ENCODE results near the gene SPOP. TPM values are rescaled to one million over a fixed set of nuclear protein-coding genes. Genes with fewer than 3 reads are reported as not detected.

Gene SPOP
- total and polyA plus RNA-seq, 2 experiments from 2014 or later, result 51.2 to 65.7 TPM

- H3K9me2 ChIP-seq (replicated peaks; ENCODE audit: insufficient read depth), result no peaks in the 10 kb centered on the region
- H3K27me3 ChIP-seq, result no peaks in the 10 kb centered on the region
- H3K9me3 ChIP-seq (ENCODE audit: low read depth), result no peaks in the 10 kb centered on the region
- H3K27ac ChIP-seq, result no peak overlapping the region
- H3K4me2 ChIP-seq, result no peak overlapping the region
- DNase-seq (ENCODE audit: low spot score), result no peak
- no peaks in the 10 kb centered on the region for H3K36me3 ChIP-seq (replicated peaks; ENCODE audit: insufficient read depth, low read depth)
- H3K79me2 ChIP-seq, result no peaks in the 10 kb centered on the region
- TF ChIP-seq EZH2phosphoT487 (IDR thresholded peaks at IDR 0.05; ENCODE audit: low read depth, severe bottlenecking, unreplicated experiment) (no peak), CTCF (IDR thresholded peaks at IDR 0.05; ENCODE audit: poor library complexity) (no peak), EZH2 (IDR thresholded peaks at IDR 0.05; ENCODE audit: borderline replicate concordance) (no peak)
- 79% methylated on average over 8 of the region's 8 CpGs for WGBS (ENCODE audit: low lambda C conversion rate, missing lambda C conversion rate)
- no peaks in the 10 kb centered on the region for H4K20me1 ChIP-seq (ENCODE audit: insufficient read depth, poor library complexity, severe bottlenecking)
- no peaks in the 10 kb centered on the region for H3K4me1 ChIP-seq (ENCODE audit: insufficient read depth)
- H2AFZ ChIP-seq, result no peak overlapping the region
- H3K4me3 ChIP-seq, result no peak overlapping the region
Measured at GRCh38 chr17:49588726-49589576, 88.9 kb downstream of the SPOP start.

- Histone ChIP-seq H3K9me2 (replicated peaks; ENCODE audit: insufficient read depth) (no peaks in the 10 kb centered on the region), H3K36me3 (replicated peaks; ENCODE audit: insufficient read depth, low read depth) (no peaks in the 10 kb centered on the region), H3K27me3 (no peaks in the 10 kb centered on the region), H3K4me1 (ENCODE audit: insufficient read depth) (no peaks in the 10 kb centered on the region), H3K79me2 (no peaks in the 10 kb centered on the region), H3K4me3 (no peak overlapping the region), H2AFZ (no peak overlapping the region), H3K9me3 (ENCODE audit: low read depth) (no peaks in the 10 kb centered on the region), H3K4me2 (no peak overlapping the region), H3K27ac (no peak overlapping the region), H4K20me1 (ENCODE audit: insufficient read depth, poor library complexity, severe bottlenecking) (no peaks in the 10 kb centered on the region)
- WGBS (ENCODE audit: low lambda C conversion rate, missing lambda C conversion rate), result 87% methylated on average over 8 of the region's 8 CpGs
- no peak for TF ChIP-seq CTCF (IDR thresholded peaks at IDR 0.05; ENCODE audit: poor library complexity)
- no peak for TF ChIP-seq EZH2phosphoT487 (IDR thresholded peaks at IDR 0.05; ENCODE audit: low read depth, severe bottlenecking, unreplicated experiment)
- DNase-seq (ENCODE audit: low spot score), result no peak
Measured at GRCh38 chr17:49588312-49588711, 89.6 kb downstream of the SPOP start.

- H3K27me3 ChIP-seq, result no peaks in the 10 kb centered on the region
- 96% methylated on average over 12 of the region's 12 CpGs for WGBS (ENCODE audit: low lambda C conversion rate, missing lambda C conversion rate)
- H4K20me1 ChIP-seq (ENCODE audit: insufficient read depth, poor library complexity, severe bottlenecking), result no peaks in the 10 kb centered on the region
- H3K4me1 ChIP-seq (ENCODE audit: insufficient read depth), result no peaks in the 10 kb centered on the region
- H3K36me3 ChIP-seq (replicated peaks; ENCODE audit: insufficient read depth, low read depth), result no peaks in the 10 kb centered on the region
- no peak overlapping the region for H3K4me3 ChIP-seq
- no peak for DNase-seq (ENCODE audit: low spot score)
- no peak overlapping the region for H3K27ac ChIP-seq
- no peaks in the 10 kb centered on the region for H3K9me2 ChIP-seq (replicated peaks; ENCODE audit: insufficient read depth)
- no peak overlapping the region for H3K4me2 ChIP-seq
- no peaks in the 10 kb centered on the region for H3K79me2 ChIP-seq
- H3K9me3 ChIP-seq (ENCODE audit: low read depth), result no peaks in the 10 kb centered on the region
- TF ChIP-seq CTCF (IDR thresholded peaks at IDR 0.05; ENCODE audit: poor library complexity) (no peak), EZH2 (IDR thresholded peaks at IDR 0.05; ENCODE audit: borderline replicate concordance) (no peak)
- no peak overlapping the region for H2AFZ ChIP-seq
Measured at GRCh38 chr17:49587366-49588073, 90.4 kb downstream of the SPOP start.
